ENCODE data around the gene UPP2. TPM values are rescaled to one million over a fixed set of nuclear protein-coding genes. Genes with fewer than 3 reads are reported as not detected.

The UPP2 gene
- total RNA-seq, 1 donor from 2014 or later: not detected

DNA sequence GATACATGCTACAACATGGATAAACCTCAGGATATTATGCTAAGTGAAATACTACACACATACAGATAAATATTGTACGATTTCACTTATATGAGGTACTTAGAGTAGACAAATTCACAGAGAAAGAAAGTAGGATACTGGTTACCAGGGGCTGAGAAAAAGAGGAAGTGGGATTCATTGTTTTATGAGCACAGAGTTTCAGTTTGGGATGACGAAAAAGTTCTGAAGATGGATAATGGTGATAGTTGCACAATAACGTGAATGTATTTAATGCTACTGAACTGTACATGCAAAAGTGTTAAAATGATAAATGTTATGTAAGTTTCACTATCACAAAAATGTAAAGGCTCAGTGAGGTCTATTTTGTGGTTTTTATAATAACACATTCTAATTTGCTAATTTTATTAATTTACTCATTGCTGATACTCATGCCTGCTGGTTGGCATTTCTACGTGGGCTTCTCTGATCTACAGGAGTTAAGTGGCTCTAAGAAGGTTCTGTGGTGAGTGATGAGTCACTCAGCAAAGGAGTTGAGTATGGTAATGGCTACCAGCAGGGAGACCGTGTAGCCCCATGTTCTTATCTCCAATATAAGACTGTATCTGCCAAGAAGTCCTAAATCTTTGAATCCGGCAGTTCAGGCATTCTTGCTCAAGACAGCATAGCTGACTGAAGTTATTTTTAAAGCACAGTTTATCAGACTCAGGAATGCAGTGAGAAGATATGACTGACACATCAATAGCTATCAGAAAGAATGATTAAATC is 41.1 kb downstream of the UPP2 start:
- peaks cover 21% of the 10 kb centered on the region for H3K9me3 Mint-ChIP-seq
- peaks cover 11% of the 10 kb centered on the region for H3K4me1 Mint-ChIP-seq
- H3K36me3 Mint-ChIP-seq: peaks cover 1% of the 10 kb centered on the region
- H3K27me3 Mint-ChIP-seq (ENCODE audit: low read depth): no peaks in the 10 kb centered on the region
- H3K4me3 Mint-ChIP-seq: no peak overlapping the region
- TF ChIP-seq, protein P1, sequence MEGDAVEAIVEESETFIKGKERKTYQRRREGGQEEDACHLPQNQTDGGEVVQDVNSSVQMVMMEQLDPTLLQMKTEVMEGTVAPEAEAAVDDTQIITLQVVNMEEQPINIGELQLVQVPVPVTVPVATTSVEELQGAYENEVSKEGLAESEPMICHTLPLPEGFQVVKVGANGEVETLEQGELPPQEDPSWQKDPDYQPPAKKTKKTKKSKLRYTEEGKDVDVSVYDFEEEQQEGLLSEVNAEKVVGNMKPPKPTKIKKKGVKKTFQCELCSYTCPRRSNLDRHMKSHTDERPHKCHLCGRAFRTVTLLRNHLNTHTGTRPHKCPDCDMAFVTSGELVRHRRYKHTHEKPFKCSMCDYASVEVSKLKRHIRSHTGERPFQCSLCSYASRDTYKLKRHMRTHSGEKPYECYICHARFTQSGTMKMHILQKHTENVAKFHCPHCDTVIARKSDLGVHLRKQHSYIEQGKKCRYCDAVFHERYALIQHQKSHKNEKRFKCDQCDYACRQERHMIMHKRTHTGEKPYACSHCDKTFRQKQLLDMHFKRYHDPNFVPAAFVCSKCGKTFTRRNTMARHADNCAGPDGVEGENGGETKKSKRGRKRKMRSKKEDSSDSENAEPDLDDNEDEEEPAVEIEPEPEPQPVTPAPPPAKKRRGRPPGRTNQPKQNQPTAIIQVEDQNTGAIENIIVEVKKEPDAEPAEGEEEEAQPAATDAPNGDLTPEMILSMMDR (IDR thresholded peaks at IDR 0.05; ENCODE audit: unreplicated experiment): no peak
- no peak for DNase-seq (ENCODE audit: low spot score in 2 of 2, unreplicated experiment in 2 of 2)
- no peak overlapping the region for H3K27ac Mint-ChIP-seq

DNA sequence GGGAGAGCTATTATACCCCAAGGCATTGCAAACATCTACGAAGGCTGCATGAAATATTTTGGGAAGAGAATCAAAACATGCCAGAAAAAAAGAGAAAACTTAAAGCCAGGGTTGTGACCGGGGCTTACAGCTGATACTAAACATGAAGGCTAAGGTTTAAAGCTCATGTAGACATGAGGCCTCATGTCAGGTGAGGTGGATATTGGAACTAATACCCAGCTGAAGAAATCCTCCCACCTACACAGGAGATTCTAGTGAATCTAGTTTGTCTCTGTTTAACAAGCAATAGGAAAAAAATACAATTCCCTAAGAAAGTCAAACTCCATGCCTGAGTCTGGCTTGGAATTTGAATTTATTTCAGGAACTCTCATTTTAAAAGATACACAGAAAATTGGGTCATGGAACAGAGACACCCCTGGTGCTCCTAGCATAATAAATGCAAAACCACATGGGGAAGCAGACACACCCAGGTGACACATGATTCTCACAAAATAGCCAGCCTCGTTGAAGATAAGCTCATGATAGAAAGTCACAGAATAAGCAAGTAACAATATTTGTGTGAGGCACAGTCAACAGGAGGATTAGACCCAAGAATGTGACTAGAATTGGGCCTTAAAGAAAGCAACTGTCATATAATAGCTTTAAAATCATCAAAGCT is 42.2 kb downstream of the UPP2 start:
- peaks cover 11% of the 10 kb centered on the region for H3K4me1 Mint-ChIP-seq
- no peak overlapping the region for H3K4me3 Mint-ChIP-seq
- H3K27ac Mint-ChIP-seq: no peak overlapping the region
- peaks cover 29% of the 10 kb centered on the region for H3K9me3 Mint-ChIP-seq
- peaks cover 1% of the 10 kb centered on the region for H3K36me3 Mint-ChIP-seq
- H3K27me3 Mint-ChIP-seq (ENCODE audit: low read depth): no peaks in the 10 kb centered on the region
- TF ChIP-seq, protein P1 (IDR thresholded peaks at IDR 0.05; ENCODE audit: unreplicated experiment): no peak
- DNase-seq (ENCODE audit: low spot score in 2 of 2, unreplicated experiment in 2 of 2): no peak

DNA sequence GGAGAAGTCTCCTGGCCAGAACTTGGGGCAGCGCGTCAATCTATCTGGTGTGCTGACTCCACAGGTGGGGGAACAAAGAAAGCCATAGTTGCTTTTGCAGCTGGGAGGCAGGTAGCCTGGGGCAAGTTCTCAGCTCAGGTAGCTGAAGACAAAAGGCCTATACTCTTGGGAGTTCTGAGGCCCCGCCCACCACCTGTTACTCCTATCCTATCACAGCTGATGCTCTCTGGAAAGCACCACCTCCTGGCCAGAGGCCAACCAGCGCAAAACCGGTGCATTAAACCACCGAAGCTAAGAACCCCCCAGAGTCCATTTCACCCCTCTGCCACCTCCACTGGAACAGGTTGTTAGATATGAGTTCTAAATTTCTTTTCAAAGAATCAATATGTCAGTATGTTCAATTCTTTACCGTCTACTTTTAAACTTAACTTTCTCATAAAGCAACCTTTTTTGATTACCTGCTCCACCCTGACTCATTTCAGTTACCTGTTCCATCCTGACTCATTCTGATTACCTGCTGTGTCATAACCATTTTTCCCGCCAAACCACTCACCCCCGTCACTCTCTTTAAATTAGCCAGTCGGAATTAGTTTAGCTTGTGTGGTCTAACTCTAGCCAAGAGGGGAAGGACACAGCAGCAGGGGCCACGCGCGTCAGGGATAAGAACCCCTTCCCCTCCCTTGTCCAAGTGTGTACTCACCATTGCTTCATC is 43.4 kb downstream of the UPP2 start:
- H3K27me3 Mint-ChIP-seq (ENCODE audit: low read depth): no peaks in the 10 kb centered on the region
- no peak for DNase-seq (ENCODE audit: low spot score in 2 of 2, unreplicated experiment in 2 of 2)
- TF ChIP-seq, protein P1 (IDR thresholded peaks at IDR 0.05; ENCODE audit: unreplicated experiment): no peak
- no peak overlapping the region for H3K4me3 Mint-ChIP-seq
- H3K9me3 Mint-ChIP-seq: peaks cover 36% of the 10 kb centered on the region
- H3K36me3 Mint-ChIP-seq: peaks cover 1% of the 10 kb centered on the region
- H3K27ac Mint-ChIP-seq: no peak overlapping the region
- H3K4me1 Mint-ChIP-seq: peaks cover 11% of the 10 kb centered on the region

DNA sequence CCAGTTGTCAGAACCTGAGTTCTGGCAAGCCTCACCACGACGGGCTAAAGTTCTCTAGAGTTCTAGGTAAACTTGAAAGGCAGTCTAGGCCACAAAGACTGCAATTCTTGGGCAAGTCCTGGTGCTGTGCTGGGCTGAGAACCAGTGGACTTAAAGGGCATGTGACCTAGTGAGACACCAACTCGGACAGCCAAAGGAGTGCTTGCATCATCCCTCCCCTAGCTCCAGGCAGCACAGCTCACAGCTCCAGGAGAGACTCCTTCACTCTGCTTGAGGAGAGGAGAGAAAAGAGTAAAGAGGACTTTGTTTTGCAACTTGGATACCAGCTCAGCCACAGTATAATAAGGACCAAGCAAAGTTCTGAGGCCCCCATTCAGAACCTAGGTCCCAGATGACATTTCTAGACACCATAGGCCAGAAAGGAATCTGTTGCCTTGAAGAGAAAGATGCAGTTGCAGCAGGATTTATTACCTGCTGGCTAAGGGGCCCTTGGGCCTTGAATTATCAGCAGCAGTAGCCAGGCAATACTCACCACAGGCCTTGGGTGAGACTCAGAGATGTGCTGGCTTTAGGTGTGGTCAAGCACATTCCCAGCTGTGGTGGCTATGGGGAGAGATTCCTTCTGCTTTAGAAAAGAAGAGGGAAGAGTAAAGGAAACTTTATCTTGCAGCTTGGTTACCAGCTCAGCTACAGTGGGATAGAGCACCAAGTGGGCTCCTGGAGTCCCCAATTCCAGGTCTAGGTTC is 51.8 kb downstream of the UPP2 start:
- Mint-ChIP-seq H3K4me3 (no peak overlapping the region), H3K36me3 (no peaks in the 10 kb centered on the region), H3K27ac (no peak overlapping the region)

DNA sequence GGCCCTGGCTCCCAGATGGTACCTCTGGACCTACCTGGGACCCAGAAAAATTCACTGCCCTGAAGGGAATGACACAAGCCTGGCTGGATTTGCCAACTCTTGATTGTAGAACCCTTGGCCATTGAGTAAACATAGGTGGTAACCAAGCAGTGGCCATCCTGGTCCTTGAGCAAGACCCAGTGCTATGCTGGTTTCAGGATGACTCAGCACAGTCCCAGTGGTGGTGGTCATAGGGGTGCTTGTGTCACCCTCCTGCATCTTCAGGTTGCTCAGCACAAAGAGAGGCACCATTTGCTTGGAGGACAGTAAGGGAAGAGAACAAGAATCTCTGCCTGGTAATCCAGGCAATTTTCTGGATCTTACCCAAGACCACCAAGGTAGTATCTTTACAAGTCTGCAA is 52.9 kb downstream of the UPP2 start:
- H3K4me1 Mint-ChIP-seq: no peaks in the 10 kb centered on the region
- H3K27ac Mint-ChIP-seq: no peak overlapping the region
- peaks cover 6% of the 10 kb centered on the region for H3K27me3 Mint-ChIP-seq (ENCODE audit: low read depth)
- no peak overlapping the region for H3K4me3 Mint-ChIP-seq
- DNase-seq (ENCODE audit: low spot score in 2 of 2, unreplicated experiment in 2 of 2): no peak
- peaks cover 16% of the 10 kb centered on the region for H3K9me3 Mint-ChIP-seq
- TF ChIP-seq, protein P1 (IDR thresholded peaks at IDR 0.05; ENCODE audit: unreplicated experiment): no peak
- no peaks in the 10 kb centered on the region for H3K36me3 Mint-ChIP-seq

More for the DNA sequence above, 51.8 kb downstream of the UPP2 start:
- TF ChIP-seq, protein P1 (IDR thresholded peaks at IDR 0.05; ENCODE audit: unreplicated experiment): no peak
- peaks cover 2% of the 10 kb centered on the region for H3K27me3 Mint-ChIP-seq (ENCODE audit: low read depth)
- DNase-seq (ENCODE audit: low spot score in 2 of 2, unreplicated experiment in 2 of 2): no peak
- no peaks in the 10 kb centered on the region for H3K4me1 Mint-ChIP-seq
- H3K9me3 Mint-ChIP-seq: peaks cover 21% of the 10 kb centered on the region
